Sigmoid colon (tissue), 4 donors: ENCODE results near the gene UROC1.

Experiments used
- EP300 ChIP-seq, 4 donors: sonication (generic); formaldehyde crosslinking; IDR thresholded peaks; one replicate each; pipeline ENCODE4 v1.6.1; 2017; ENCODE audit warnings: antibody characterized with exemption in 4 of 4
- POLR2A ChIP-seq, 2 donors: fragments of 450-650 bp; IDR thresholded peaks; one replicate each; pipeline ENCODE4 v1.6.1; 2016; ENCODE audit warnings: antibody characterized with exemption in 2 of 2, mild to moderate bottlenecking in 2 of 2, moderate library complexity in 2 of 2
- POLR2AphosphoS5 ChIP-seq, 4 donors: sonication (generic); formaldehyde crosslinking; IDR thresholded peaks; one replicate each; pipeline ENCODE4 v1.6.1; 2017; ENCODE audit warnings: antibody characterized with exemption in 4 of 4
- TF ChIP-seq, protein P1 (sequence below), 4 experiments: fragments of 450-650 bp in 3 of 4; fragments of 200-600 bp in 1 of 4; IDR thresholded peaks; one replicate each; pipeline ENCODE4 v1.5.1; 2016 to 2019; ENCODE audit warnings: antibody characterized with exemption in 4 of 4, mild to moderate bottlenecking in 3 of 4, moderate library complexity in 2 of 4

GRCh38 chr3:126556637-126557414 is 39.3 kb upstream of the UROC1 start:
- TF ChIP-seq, protein P1, sequence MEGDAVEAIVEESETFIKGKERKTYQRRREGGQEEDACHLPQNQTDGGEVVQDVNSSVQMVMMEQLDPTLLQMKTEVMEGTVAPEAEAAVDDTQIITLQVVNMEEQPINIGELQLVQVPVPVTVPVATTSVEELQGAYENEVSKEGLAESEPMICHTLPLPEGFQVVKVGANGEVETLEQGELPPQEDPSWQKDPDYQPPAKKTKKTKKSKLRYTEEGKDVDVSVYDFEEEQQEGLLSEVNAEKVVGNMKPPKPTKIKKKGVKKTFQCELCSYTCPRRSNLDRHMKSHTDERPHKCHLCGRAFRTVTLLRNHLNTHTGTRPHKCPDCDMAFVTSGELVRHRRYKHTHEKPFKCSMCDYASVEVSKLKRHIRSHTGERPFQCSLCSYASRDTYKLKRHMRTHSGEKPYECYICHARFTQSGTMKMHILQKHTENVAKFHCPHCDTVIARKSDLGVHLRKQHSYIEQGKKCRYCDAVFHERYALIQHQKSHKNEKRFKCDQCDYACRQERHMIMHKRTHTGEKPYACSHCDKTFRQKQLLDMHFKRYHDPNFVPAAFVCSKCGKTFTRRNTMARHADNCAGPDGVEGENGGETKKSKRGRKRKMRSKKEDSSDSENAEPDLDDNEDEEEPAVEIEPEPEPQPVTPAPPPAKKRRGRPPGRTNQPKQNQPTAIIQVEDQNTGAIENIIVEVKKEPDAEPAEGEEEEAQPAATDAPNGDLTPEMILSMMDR (IDR thresholded peaks at IDR 0.05), result no peak
- no peak for TF ChIP-seq POLR2A (IDR thresholded peaks at IDR 0.05)
- TF ChIP-seq POLR2AphosphoS5 (IDR thresholded peaks at IDR 0.05), result no peak
- TF ChIP-seq EP300 (IDR thresholded peaks at IDR 0.05), result no peak
